ENCODE data around the gene BCL2L2. TPM values are rescaled to one million over a fixed set of nuclear protein-coding genes. Genes with fewer than 3 reads are reported as not detected.

Gene BCL2L2
- total RNA-seq, 1 donor from 2014 or later: 25.0 TPM

DNA sequence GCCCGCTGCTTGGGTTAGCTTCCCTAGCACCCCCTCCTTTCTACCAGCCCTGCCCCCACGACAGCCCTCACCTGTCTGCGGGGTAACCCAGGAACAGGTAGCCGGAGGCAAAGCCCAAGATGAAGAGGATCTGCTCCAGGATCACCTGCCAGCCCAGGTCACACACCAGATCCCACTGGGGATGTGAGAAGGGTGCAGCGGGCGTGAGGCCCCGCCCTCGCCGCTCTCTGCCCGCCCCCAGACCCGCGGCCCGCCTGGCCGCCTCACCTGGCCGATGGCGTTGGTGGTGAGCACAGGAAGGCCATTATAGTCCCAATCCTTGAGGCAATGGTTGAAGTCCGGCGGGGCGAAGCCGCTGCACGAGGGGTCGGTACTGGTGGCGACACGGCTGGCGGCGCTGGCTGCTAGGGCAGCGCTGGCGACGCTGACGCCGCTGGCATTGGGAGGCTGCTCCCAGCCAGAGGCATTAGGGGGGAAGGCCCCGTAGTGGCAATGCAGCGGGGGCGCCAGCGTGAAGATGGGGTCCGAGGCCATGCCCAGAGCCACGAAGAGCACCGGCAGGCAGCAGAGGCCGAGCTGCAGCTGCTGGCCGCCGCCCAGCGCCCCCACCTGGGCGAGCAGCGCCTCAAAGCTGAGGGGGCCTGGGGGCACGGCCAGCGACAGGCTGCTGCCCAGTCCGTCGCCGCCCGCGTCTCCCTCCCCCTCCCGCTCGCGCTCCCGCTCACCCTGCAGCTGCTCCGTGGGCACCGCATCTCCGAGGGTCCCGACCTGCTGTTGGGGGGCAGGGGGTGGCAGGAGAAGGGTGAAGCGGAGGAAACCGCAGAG lies 45.3 kb downstream of the BCL2L2 start:
- no peak for FAIRE-seq
- Histone ChIP-seq H3K36me3 (ENCODE audit: control insufficient read depth, insufficient read depth, low read length) (no peaks in the 10 kb centered on the region), H3K4me3 (ENCODE audit: low read depth, low read length) (peak overlapping the region; percentile 38), H3K27me3 (ENCODE audit: control insufficient read depth, insufficient read depth, low read length) (peaks cover 4% of the 10 kb centered on the region)
- no peak for DNase-seq (ENCODE audit: low read depth)
- TF ChIP-seq, protein P1, sequence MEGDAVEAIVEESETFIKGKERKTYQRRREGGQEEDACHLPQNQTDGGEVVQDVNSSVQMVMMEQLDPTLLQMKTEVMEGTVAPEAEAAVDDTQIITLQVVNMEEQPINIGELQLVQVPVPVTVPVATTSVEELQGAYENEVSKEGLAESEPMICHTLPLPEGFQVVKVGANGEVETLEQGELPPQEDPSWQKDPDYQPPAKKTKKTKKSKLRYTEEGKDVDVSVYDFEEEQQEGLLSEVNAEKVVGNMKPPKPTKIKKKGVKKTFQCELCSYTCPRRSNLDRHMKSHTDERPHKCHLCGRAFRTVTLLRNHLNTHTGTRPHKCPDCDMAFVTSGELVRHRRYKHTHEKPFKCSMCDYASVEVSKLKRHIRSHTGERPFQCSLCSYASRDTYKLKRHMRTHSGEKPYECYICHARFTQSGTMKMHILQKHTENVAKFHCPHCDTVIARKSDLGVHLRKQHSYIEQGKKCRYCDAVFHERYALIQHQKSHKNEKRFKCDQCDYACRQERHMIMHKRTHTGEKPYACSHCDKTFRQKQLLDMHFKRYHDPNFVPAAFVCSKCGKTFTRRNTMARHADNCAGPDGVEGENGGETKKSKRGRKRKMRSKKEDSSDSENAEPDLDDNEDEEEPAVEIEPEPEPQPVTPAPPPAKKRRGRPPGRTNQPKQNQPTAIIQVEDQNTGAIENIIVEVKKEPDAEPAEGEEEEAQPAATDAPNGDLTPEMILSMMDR (IDR thresholded peaks at IDR 0.05; ENCODE audit: insufficient read depth, low read length, severe bottlenecking): peak; percentile 13

DNA sequence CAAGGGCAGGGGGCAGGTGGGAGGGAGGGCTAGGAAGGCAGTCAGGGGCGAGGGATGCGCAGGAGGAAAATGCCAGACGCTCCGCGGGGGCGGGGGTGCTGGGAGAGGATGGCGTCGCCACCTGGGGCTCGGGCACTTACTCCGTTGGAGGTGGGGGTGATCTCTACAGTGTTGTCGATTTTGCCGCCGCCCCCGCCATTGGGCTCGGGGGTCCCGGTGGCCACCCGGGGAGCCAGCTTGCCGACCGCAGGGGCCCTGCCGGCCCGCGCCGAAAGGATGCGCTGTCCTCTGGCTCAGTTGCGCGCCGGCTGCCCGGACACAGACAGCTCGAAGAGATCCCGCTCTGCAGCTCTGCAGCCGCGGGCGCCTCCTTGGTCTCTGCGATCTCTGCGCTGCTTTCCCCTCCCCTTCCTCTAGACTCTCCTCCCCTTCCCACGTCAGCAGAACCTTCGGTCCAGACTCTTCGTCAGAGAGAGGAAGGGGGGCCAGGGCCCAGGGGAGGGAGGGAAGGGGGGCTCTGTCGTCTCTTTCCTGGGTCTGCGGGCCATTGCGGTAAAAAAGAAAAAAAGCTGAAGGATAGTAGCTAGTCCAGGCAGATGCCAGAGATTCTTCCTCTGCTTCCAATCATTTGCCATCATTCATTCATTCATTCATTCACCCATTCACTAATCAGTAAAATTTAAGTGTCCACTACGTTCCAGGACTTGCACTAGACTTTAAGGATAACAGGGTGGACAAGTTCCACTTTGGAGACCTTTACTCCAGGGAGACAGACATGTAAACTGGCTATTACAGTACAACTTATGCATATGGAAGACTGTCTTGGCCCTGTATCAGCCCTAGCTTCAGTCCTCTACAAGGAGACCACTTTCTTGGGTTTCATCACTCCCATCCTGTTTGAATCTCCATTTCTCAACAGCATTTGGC lies 46.1 kb downstream of the BCL2L2 start, which contains the start of gene SLC22A17:
Gene SLC22A17, minus strand, starts transcription at position 382 of the 927 bp plus-strand sequence.
- Histone ChIP-seq H3K27me3 (ENCODE audit: control insufficient read depth, insufficient read depth, low read length) (peaks cover 4% of the 10 kb centered on the region), H3K4me3 (ENCODE audit: low read depth, low read length) (peak within 1 kb of the TSS; percentile 38), H3K36me3 (ENCODE audit: control insufficient read depth, insufficient read depth, low read length) (no peaks in the 10 kb centered on the region)
- no peak for FAIRE-seq
- DNase-seq (ENCODE audit: low read depth): peak; percentile 65
- TF ChIP-seq, protein P1 (IDR thresholded peaks at IDR 0.05; ENCODE audit: insufficient read depth, low read length, severe bottlenecking): peak; percentile 21

DNA sequence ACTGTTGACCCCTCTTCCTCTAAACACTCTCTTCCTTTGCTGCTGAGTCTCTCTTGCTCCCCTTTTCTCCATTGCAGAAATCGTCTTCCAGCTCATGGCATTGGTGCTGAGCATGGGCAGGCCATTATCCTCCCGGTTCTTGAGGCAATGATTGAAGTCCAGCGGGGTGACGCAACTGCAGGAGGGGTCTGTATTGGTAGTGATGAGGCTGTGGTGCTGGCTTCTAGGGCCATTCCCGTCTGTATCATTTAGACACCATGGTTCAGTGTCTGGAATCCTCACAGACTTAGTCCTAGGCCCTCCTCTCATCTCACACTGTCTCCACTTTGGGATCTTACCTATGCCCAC lies 46.8 kb downstream of the BCL2L2 start:
- Histone ChIP-seq H3K4me3 (ENCODE audit: low read depth, low read length) (no peak overlapping the region), H3K27me3 (ENCODE audit: control insufficient read depth, insufficient read depth, low read length) (peaks cover 4% of the 10 kb centered on the region), H3K36me3 (ENCODE audit: control insufficient read depth, insufficient read depth, low read length) (no peaks in the 10 kb centered on the region)
- DNase-seq (ENCODE audit: low read depth) (no peak), FAIRE-seq (peak; percentile 58)
- TF ChIP-seq, protein P1 (IDR thresholded peaks at IDR 0.05; ENCODE audit: insufficient read depth, low read length, severe bottlenecking): no peak

DNA sequence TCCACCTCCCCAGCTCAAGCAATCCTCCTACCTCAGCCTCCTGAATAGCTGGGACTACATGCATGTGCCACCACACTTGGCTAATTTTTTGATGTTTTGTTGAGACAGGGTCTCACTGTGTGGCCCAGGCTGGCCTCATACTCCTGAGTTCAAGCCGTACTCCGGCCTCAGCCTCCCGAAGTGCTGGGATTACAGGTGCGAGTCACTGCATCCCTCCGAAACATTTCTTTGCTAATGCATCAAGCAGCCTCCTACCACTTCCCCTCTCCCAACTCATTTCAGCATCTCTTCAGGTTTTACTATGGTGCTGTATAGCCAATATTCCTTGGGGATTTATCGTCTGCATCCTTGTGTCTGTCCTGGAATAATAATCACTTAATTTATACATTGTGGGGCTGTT lies 48.4 kb downstream of the BCL2L2 start:
- Histone ChIP-seq H3K4me3 (ENCODE audit: low read depth, low read length) (no peak overlapping the region), H3K27me3 (ENCODE audit: control insufficient read depth, insufficient read depth, low read length) (peaks cover 4% of the 10 kb centered on the region), H3K36me3 (ENCODE audit: control insufficient read depth, insufficient read depth, low read length) (peaks cover 3% of the 10 kb centered on the region)
- DNase-seq (ENCODE audit: low read depth) (no peak), FAIRE-seq (no peak)
- TF ChIP-seq, protein P1 (IDR thresholded peaks at IDR 0.05; ENCODE audit: insufficient read depth, low read length, severe bottlenecking): no peak

DNA sequence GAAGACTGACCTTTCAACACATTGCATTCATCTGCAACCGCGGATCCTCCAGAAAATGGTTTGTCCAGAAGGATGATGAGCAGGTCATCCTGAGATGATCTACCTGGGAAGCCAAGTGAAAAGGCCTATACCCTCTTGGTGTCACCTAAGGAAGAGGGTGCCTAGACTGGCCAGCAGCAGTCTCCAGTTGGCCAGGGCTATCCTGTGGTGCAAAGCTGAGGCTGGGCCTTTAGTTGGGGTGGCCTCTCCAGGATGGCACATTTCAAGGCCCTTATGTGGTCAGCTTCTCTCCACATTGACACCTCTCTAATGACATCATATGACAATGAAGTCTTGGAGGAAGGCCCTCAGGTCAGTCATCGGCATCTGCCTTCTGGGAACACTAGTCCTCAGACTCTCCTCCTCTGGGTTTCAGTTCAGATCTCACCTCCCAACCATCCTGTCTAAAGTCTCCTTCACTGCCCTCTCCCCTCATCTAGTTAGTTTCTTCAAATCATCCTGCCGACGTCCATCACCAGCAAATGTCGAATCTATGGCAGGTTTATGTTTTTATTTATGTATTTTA lies 49.3 kb downstream of the BCL2L2 start:
- FAIRE-seq (no peak), DNase-seq (ENCODE audit: low read depth) (no peak)
- TF ChIP-seq, protein P1 (IDR thresholded peaks at IDR 0.05; ENCODE audit: insufficient read depth, low read length, severe bottlenecking): no peak
- Histone ChIP-seq H3K27me3 (ENCODE audit: control insufficient read depth, insufficient read depth, low read length) (peaks cover 4% of the 10 kb centered on the region), H3K4me3 (ENCODE audit: low read depth, low read length) (no peak overlapping the region), H3K36me3 (ENCODE audit: control insufficient read depth, insufficient read depth, low read length) (peaks cover 8% of the 10 kb centered on the region)
